HEK293 (cell line): Measurements from ENCODE around the gene NUDT3.
"Not testable (repeated sequence)": the region's sequence is repeated elsewhere in the genome, so short reads cannot be mapped to it uniquely, and the experiment has no call there.

Source experiments
- CTCF ChIA-PET: fragments of 350-600 bp; formaldehyde crosslinking; extraction: SDS; loops from one replicate; lab custom pipeline; 2021; ENCODE audit warnings: antibody characterized with exemption; lab: Yijun Ruan, JAX
- POLR2A ChIA-PET: fragments of 300-600 bp; formaldehyde crosslinking; extraction: SDS; loops from one replicate; lab custom pipeline; 2020; ENCODE audit warnings: antibody characterized with exemption, inconsistent platforms; lab: Yijun Ruan, JAX
- H3K27ac ChIP-seq: fragments of 200-500 bp; sonication (Bioruptor generic); 2 replicates; pipeline ENCODE4 v1.5.1; 2014; ENCODE audit warnings: low read depth, low read length, control low read depth, inconsistent platforms; ENCODE audit errors: extremely low read depth
- H3K36me3 ChIP-seq, 2 experiments: fragments of 200-500 bp in 1 of 2; sonication (Bioruptor generic) in 1 of 2; 1 replicate in 1 of 2; 2 replicates in 1 of 2; pipeline ENCODE4 v1.5.1; 2014 to 2017; ENCODE audit warnings: inconsistent platforms in 2 of 2, low read length in 2 of 2; ENCODE audit not compliant: control insufficient read depth in 2 of 2, insufficient read depth in 1 of 2
- H3K4me1 ChIP-seq: fragments of 200-500 bp; sonication (Bioruptor generic); 2 replicates; pipeline ENCODE4 v1.5.1; 2014; ENCODE audit warnings: mild to moderate bottlenecking, low read length, inconsistent platforms; ENCODE audit not compliant: control insufficient read depth, insufficient read depth
- H3K4me3 ChIP-seq: 2 replicates; pipeline ENCODE4 v1.5.1; 2011; ENCODE audit warnings: low read depth, mild to moderate bottlenecking, control low read depth, low read length, moderate library complexity
- H3K9me3 ChIP-seq: fragments of 200-500 bp; sonication (Bioruptor generic); 2 replicates; pipeline ENCODE4 v1.5.1; 2014; ENCODE audit warnings: low read depth, low read length, inconsistent platforms; ENCODE audit not compliant: control insufficient read depth, insufficient read depth
- GLI4 ChIP-seq: fragments of 450-650 bp; formaldehyde crosslinking; IDR thresholded peaks from 2 replicates; pipeline ENCODE4 v1.5.1; 2016; ENCODE audit warnings: missing biosample characterization, missing genetic modification characterization
- GLIS1 ChIP-seq: fragments of 450-650 bp; formaldehyde crosslinking; IDR thresholded peaks from 2 replicates; pipeline ENCODE4 v1.5.1; 2016; ENCODE audit warnings: missing biosample characterization, missing genetic modification characterization
- GLIS2 ChIP-seq: fragments of 450-650 bp; formaldehyde crosslinking; IDR thresholded peaks from 2 replicates; pipeline ENCODE4 v1.5.1; 2016; ENCODE audit warnings: missing biosample characterization, missing genetic modification characterization
- SALL2 ChIP-seq: fragments of 450-650 bp; formaldehyde crosslinking; IDR thresholded peaks from 2 replicates; pipeline ENCODE4 v1.5.0; 2017; ENCODE audit warnings: missing biosample characterization, mild to moderate bottlenecking, missing genetic modification characterization, borderline replicate concordance
- ZBTB17 ChIP-seq: fragments of 450-650 bp; formaldehyde crosslinking; IDR thresholded peaks from 2 replicates; pipeline ENCODE4 v1.5.1; 2016; ENCODE audit warnings: missing biosample characterization, missing genetic modification characterization
- ZFHX2 ChIP-seq: fragments of 450-650 bp; formaldehyde crosslinking; conservative IDR thresholded peaks from 2 replicates; pipeline ENCODE4 v1.5.1; 2016; ENCODE audit warnings: missing biosample characterization, missing genetic modification characterization
- ZFP37 ChIP-seq: fragments of 450-650 bp; formaldehyde crosslinking; IDR thresholded peaks from 2 replicates; pipeline ENCODE4 v1.5.1; 2016; ENCODE audit warnings: missing biosample characterization, missing genetic modification characterization
- ZNF341 ChIP-seq: fragments of 450-650 bp; formaldehyde crosslinking; IDR thresholded peaks from 2 replicates; pipeline ENCODE4; 2016; ENCODE audit warnings: low read depth, missing biosample characterization, missing genetic modification characterization
- ZNF473 ChIP-seq: fragments of 450-650 bp; formaldehyde crosslinking; IDR thresholded peaks from 2 replicates; pipeline ENCODE4 v1.5.1; 2017; ENCODE audit warnings: missing biosample characterization, missing genetic modification characterization
- ZNF621 ChIP-seq: fragments of 450-650 bp; formaldehyde crosslinking; IDR thresholded peaks from 2 replicates; pipeline ENCODE4 v1.5.1; 2017; ENCODE audit warnings: missing biosample characterization, missing genetic modification characterization
- ZNF660 ChIP-seq: fragments of 450-650 bp; IDR thresholded peaks from 2 replicates; pipeline ENCODE4 v1.5.1; 2018; ENCODE audit warnings: missing biosample characterization, mild to moderate bottlenecking, missing genetic modification characterization
- TF ChIP-seq, protein P1 (sequence below): fragments of 450-650 bp; formaldehyde crosslinking; IDR thresholded peaks from 2 replicates; pipeline ENCODE4 v1.5.1; 2017; ENCODE audit warnings: missing biosample characterization, missing genetic modification characterization
- TF ChIP-seq, protein P2 (sequence below): fragments of 450-650 bp; formaldehyde crosslinking; IDR thresholded peaks from 2 replicates; pipeline ENCODE4 v1.5.1; 2016; ENCODE audit warnings: missing biosample characterization, missing genetic modification characterization
- TF ChIP-seq, protein P3 (sequence below): fragments of 450-650 bp; formaldehyde crosslinking; IDR thresholded peaks from 2 replicates; pipeline ENCODE4 v1.5.1; 2016; ENCODE audit warnings: missing biosample characterization, missing genetic modification characterization, low read depth
- TF ChIP-seq, protein P4 (sequence below): fragments of 450-650 bp; formaldehyde crosslinking; conservative IDR thresholded peaks from 2 replicates; pipeline ENCODE4 v1.5.1; 2016; ENCODE audit warnings: low read depth, missing biosample characterization, missing genetic modification characterization

NUDT3 gene

GRCh38 chr6:34246249-34246562, 146.3 kb downstream of the NUDT3 start (continued):
- no peak for TF ChIP-seq ZNF621 (tag by site-specific recombination)
- TF ChIP-seq, protein P1, sequence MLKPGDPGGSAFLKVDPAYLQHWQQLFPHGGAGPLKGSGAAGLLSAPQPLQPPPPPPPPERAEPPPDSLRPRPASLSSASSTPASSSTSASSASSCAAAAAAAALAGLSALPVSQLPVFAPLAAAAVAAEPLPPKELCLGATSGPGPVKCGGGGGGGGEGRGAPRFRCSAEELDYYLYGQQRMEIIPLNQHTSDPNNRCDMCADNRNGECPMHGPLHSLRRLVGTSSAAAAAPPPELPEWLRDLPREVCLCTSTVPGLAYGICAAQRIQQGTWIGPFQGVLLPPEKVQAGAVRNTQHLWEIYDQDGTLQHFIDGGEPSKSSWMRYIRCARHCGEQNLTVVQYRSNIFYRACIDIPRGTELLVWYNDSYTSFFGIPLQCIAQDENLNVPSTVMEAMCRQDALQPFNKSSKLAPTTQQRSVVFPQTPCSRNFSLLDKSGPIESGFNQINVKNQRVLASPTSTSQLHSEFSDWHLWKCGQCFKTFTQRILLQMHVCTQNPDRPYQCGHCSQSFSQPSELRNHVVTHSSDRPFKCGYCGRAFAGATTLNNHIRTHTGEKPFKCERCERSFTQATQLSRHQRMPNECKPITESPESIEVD (tag by site-specific recombination) = no peak
- no peak for TF ChIP-seq GLI4 (tag by site-specific recombination)

DNA sequence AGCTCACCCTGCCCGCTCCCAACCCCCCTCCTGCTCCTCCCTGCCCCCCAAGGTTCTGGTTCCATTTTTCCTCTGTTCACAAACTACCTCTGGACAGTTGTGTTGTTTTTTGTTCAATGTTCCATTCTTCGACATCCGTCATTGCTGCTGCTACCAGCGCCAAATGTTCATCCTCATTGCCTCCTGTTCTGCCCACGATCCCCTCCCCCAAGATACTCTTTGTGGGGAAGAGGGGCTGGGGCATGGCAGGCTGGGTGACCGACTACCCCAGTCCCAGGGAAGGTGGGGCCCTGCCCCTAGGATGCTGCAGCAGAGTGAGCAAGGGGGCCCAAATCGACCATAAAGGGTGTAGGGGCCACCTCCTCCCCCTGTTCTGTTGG, 146.7 kb downstream of the NUDT3 start:
- not testable (repeated sequence) for H3K4me1 ChIP-seq, H3K27ac ChIP-seq, H3K4me3 ChIP-seq, H3K9me3 ChIP-seq
- H3K36me3 ChIP-seq = peaks cover 0 to 44% of the 10 kb centered on the region in 2 experiments; a peak in 1 of 3 replicates
- CTCF ChIA-PET = interaction anchor here (0.5 to 1.5 kb wide), 6 partner anchors 15 to 213 kb away, joined by 3 to 7 read pairs (median 4); no protein-coding TSS in a partner anchor
- POLR2A ChIA-PET = interaction anchor here (4.5 kb wide), 1 partner anchor 169 kb away, joined by 54 read pairs; no protein-coding TSS in a partner anchor

- H3K4me3 ChIP-seq, H3K4me1 ChIP-seq: not testable (repeated sequence)
- CTCF ChIA-PET = interaction anchor here (0.6 to 1.4 kb wide), 6 partner anchors 45 to 170 kb away, joined by 3 to 7 read pairs (median 4); no protein-coding TSS in a partner anchor
- TF ChIP-seq GLIS2 = 0 out of 2 replicates have a peak, but pooled peaks have one; percentile 15
- TF ChIP-seq, all 188 proteins: peak for 1; not testable (repeated sequence) for 187
- POLR2A ChIA-PET = interaction anchor here (0.8 to 1.0 kb wide), 2 partner anchors 9 to 22 kb away, joined by 3 to 6 read pairs; partner anchors contain the start of gene HMGA1
- H3K9me3 ChIP-seq, H3K27ac ChIP-seq: not testable (repeated sequence)
- peaks cover 0 to 50% of the 10 kb centered on the region in 2 experiments; a peak in 1 of 3 replicates for H3K36me3 ChIP-seq
Measured at GRCh38 chr6:34245032-34245760, 147.3 kb downstream of the NUDT3 start.

DNA sequence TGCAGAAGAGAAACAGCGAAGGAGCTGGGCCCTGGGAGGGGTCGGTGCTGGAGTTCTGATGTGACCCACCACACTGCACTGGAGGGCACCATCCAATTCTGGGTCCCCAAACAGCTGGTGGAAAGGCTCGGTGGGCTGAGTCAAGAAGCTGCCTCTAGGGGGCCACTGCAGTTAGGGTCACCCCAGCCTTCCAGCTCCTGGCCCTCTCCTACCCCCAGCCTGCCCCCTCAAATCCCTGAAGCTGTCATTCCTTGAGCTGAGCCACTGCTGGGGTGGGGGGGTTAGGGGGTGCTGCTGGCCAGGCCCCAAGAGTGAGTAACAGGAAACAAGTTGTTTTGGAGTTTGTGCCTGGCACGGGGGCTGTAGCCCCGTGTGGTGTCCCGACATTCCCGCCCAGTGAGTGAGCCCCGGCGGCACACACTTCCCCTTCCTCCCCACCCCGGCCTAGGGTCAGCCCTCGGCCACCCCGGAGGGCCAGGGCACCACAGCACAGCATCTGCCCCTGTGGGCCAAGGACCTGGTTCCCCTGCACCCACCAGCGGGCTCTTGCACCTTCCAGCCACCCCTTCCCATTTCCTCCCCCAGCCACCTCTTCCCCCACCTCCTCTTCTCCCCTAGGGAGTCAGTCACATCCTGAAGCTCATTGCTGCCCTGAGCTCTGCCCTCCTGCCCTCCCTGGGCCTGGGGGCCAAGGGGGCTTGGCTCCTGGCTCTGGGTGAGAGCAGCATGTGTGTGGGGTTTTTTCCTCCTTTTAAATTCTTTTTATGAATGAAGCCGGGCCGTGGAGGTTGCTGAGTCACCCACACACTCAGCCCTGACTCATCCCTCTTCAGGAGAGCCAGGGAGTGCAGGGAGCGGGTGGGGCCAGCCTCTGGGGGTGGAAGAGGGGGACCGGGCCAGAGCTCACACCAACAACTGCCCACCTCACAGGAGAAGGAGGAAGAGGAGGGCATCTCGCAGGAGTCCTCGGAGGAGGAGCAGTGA, 148.3 kb downstream of the NUDT3 start:
- Histone ChIP-seq H3K36me3 (peaks cover 0 to 59% of the 10 kb centered on the region in 2 experiments; a peak in 1 of 3 replicates), H3K9me3 (no peaks in the 10 kb centered on the region), H3K4me3 (no peak overlapping the region), H3K4me1 (peaks cover 3% of the 10 kb centered on the region), H3K27ac (peak overlapping the region; percentile 37; the same call in 1 of the 2 replicates)
- ChIA-PET POLR2A (interaction anchor here (0.6 to 1.3 kb wide), 7 partner anchors 8 to 171 kb away, joined by 3 to 10 read pairs (median 4); partner anchors contain the start of gene HMGA1), CTCF (interaction anchor here (0.6 to 1.4 kb wide), 8 partner anchors 44 to 392 kb away, joined by 3 to 5 read pairs (median 3); no protein-coding TSS in a partner anchor)
- TF ChIP-seq ZNF473 (tag by site-specific recombination) = no peak
- TF ChIP-seq ZNF660 = peak; percentile 73
- peak; percentile 82 for TF ChIP-seq GLIS1 (tag by site-specific recombination)
- TF ChIP-seq, protein P2, sequence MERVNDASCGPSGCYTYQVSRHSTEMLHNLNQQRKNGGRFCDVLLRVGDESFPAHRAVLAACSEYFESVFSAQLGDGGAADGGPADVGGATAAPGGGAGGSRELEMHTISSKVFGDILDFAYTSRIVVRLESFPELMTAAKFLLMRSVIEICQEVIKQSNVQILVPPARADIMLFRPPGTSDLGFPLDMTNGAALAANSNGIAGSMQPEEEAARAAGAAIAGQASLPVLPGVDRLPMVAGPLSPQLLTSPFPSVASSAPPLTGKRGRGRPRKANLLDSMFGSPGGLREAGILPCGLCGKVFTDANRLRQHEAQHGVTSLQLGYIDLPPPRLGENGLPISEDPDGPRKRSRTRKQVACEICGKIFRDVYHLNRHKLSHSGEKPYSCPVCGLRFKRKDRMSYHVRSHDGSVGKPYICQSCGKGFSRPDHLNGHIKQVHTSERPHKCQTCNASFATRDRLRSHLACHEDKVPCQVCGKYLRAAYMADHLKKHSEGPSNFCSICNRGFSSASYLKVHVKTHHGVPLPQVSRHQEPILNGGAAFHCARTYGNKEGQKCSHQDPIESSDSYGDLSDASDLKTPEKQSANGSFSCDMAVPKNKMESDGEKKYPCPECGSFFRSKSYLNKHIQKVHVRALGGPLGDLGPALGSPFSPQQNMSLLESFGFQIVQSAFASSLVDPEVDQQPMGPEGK (tag by site-specific recombination) = peak; percentile 90
- peak; percentile 26; the same call in 1 of the 2 replicates for TF ChIP-seq ZFP37 (tag by site-specific recombination)
- 0 out of 2 replicates have a peak, but pooled peaks have one; percentile 11 for TF ChIP-seq ZNF341
- TF ChIP-seq, protein P3, sequence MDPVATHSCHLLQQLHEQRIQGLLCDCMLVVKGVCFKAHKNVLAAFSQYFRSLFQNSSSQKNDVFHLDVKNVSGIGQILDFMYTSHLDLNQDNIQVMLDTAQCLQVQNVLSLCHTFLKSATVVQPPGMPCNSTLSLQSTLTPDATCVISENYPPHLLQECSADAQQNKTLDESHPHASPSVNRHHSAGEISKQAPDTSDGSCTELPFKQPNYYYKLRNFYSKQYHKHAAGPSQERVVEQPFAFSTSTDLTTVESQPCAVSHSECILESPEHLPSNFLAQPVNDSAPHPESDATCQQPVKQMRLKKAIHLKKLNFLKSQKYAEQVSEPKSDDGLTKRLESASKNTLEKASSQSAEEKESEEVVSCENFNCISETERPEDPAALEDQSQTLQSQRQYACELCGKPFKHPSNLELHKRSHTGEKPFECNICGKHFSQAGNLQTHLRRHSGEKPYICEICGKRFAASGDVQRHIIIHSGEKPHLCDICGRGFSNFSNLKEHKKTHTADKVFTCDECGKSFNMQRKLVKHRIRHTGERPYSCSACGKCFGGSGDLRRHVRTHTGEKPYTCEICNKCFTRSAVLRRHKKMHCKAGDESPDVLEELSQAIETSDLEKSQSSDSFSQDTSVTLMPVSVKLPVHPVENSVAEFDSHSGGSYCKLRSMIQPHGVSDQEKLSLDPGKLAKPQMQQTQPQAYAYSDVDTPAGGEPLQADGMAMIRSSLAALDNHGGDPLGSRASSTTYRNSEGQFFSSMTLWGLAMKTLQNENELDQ (tag by site-specific recombination) = no peak
- peak; percentile 96 for TF ChIP-seq ZFHX2
- TF ChIP-seq ZBTB17 (tag by site-specific recombination) = peak; percentile 17; the same call in 1 of the 2 replicates
- TF ChIP-seq SALL2 = no peak
- TF ChIP-seq, protein P4, sequence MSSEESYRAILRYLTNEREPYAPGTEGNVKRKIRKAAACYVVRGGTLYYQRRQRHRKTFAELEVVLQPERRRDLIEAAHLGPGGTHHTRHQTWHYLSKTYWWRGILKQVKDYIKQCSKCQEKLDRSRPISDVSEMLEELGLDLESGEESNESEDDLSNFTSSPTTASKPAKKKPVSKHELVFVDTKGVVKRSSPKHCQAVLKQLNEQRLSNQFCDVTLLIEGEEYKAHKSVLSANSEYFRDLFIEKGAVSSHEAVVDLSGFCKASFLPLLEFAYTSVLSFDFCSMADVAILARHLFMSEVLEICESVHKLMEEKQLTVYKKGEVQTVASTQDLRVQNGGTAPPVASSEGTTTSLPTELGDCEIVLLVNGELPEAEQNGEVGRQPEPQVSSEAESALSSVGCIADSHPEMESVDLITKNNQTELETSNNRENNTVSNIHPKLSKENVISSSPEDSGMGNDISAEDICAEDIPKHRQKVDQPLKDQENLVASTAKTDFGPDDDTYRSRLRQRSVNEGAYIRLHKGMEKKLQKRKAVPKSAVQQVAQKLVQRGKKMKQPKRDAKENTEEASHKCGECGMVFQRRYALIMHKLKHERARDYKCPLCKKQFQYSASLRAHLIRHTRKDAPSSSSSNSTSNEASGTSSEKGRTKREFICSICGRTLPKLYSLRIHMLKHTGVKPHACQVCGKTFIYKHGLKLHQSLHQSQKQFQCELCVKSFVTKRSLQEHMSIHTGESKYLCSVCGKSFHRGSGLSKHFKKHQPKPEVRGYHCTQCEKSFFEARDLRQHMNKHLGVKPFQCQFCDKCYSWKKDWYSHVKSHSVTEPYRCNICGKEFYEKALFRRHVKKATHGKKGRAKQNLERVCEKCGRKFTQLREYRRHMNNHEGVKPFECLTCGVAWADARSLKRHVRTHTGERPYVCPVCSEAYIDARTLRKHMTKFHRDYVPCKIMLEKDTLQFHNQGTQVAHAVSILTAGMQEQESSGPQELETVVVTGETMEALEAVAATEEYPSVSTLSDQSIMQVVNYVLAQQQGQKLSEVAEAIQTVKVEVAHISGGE (tag by site-specific recombination) = no peak
